HEK293T (cell line): Measurements from ENCODE around the gene IGFL3.

Source experiments
- BHLHE40 ChIP-seq: fragments of 450-650 bp; IDR thresholded peaks from 2 replicates; pipeline ENCODE4 v1.6.1; 2016; ENCODE audit warnings: mild to moderate bottlenecking, moderate library complexity, borderline replicate concordance
- FOXM1 ChIP-seq: fragments of 450-650 bp; IDR thresholded peaks from 2 replicates; pipeline ENCODE4 v1.6.1; 2017; ENCODE audit warnings: mild to moderate bottlenecking, borderline replicate concordance
- L3MBTL2 ChIP-seq: fragments of 450-650 bp; conservative IDR thresholded peaks from 2 replicates; pipeline ENCODE4 v1.6.1; 2016; ENCODE audit warnings: mild to moderate bottlenecking
- SP1 ChIP-seq: fragments of 450-650 bp; IDR thresholded peaks from 2 replicates; pipeline ENCODE4 v1.6.1; 2017
- SUZ12 ChIP-seq: fragments of 450-650 bp; IDR thresholded peaks from 2 replicates; pipeline ENCODE4 v1.6.1; 2016; ENCODE audit warnings: mild to moderate bottlenecking
- TARDBP ChIP-seq: fragments of 450-650 bp; IDR thresholded peaks from 2 replicates; pipeline ENCODE4 v1.6.1; 2016
- ZNF384 ChIP-seq: fragments of 450-650 bp; IDR thresholded peaks from 2 replicates; pipeline ENCODE4 v1.6.1; 2016

- TF ChIP-seq TARDBP: no peak
- no peak for TF ChIP-seq FOXM1
- TF ChIP-seq SUZ12: no peak
- no peak for TF ChIP-seq ZNF384
- no peak for TF ChIP-seq SP1
- no peak for TF ChIP-seq BHLHE40
- no peak for TF ChIP-seq L3MBTL2
These were observed 34.0 kb downstream of the IGFL3 start for GRCh38 chr19:46090444-46090843.
